Stimulated activated CD4-positive, alpha-beta T cell treated with anti-CD3 and anti-CD28 coated beads, Interleukin-4, amount 100 ng/mL, for 24 hours (primary cell): ENCODE results near the gene GINS1.

Experiments
- DNase-seq: peaks from one replicate; pipeline ENCODE4 v3.0.0-alpha.2; 2020

GINS1 gene

GRCh38 chr20:25478889-25479568 lies 71.6 kb downstream of the GINS1 start:
- no peak for DNase-seq

GRCh38 chr20:25479638-25480037 lies 72.2 kb downstream of the GINS1 start:
- DNase-seq = no peak

DNA sequence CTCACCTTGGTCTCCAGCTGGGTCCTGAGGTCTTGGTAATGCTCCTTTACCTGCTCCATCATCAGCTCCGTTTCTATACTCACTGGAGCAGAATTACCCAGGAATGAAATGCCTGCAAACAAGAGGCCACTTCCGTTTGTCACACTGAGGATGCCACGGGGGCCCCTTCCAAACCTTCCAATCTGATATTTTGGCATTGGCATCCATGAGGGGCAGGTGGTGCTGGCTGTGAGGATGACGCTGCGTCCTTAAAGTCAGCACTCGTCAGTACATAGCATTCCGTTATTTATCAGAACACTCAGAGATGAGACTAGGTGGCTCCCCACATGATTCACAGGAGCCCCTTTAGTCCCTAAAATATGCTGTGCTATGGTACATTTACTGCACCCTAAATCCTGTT lies 72.7 kb downstream of the GINS1 start:
- no peak for DNase-seq

GRCh38 chr20:25480797-25481196 lies 73.3 kb downstream of the GINS1 start:
- no peak for DNase-seq

GRCh38 chr20:25481235-25481917 lies 73.9 kb downstream of the GINS1 start:
- no peak for DNase-seq

- no peak for DNase-seq
Measured at GRCh38 chr20:25481918-25482253, 74.4 kb downstream of the GINS1 start.

GRCh38 chr20:25483431-25484132 lies 76.1 kb downstream of the GINS1 start:
- DNase-seq = no peak

- no peak for DNase-seq
Measured at GRCh38 chr20:25484224-25484846, 76.9 kb downstream of the GINS1 start.

DNA sequence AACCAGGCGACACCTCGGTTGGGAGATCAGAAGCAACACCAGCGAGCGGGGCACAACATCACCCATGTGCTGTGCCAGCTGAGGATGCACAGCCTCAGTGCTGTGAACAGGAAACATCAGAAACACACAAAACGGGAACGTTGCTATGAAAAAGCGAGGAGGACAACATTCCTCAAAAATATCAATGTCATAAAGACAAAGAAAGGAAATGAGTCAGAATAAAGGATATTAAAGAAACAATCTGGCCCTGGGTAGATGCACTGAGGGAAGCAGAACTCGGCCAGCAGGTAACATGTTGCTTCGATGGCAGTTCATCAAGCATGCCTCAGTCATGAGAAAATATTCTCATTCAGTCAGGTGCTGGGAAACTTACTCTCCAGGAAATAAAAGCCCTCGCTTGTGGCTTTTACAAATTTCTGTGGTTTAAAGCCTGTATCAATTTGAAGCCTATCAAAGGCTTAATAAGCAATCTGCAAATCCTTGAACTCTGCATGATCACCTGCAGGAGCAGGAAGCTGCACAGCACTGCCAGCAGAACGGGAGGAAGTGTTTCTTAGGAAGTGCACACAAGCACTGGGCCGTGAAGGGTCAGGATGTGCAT lies 77.5 kb downstream of the GINS1 start:
- DNase-seq = no peak

DNA sequence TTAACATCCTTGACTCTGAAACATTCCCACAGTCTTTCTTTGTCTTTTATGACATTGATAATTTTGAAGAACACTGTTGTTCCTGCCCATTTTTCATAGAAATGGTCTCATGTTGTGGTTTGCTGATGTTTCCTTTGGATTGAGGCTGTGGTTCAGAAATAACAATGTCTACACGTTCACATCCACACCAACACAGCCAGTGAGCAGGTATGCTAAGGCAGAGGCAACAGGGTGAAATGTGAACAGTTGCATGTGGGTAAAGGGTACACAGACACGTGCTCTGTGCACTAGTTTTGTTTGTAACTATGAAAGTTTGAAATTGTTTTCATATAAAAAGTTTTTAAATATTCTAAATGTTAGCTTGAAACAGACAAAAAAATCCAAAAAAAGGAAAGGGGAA lies 78.4 kb downstream of the GINS1 start:
- DNase-seq = no peak

DNA sequence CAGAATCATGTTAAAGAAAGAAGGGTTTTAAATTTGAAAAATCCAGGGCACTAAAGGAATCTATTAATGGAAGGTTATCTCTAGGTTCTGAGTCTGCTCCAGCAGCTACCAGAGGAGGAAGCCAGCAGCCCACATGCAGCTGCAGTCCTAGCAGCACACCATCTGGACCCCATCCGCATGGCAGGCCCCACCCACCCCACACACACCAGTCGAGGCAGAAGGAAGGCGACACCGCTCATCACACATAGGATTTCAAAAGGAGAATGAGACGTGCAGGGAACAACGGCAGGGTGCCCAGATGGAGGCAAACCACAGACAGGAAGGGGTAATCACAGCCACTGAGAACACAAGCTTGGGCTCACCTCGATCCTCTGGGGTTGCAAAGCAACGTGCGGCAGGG lies 78.9 kb downstream of the GINS1 start:
- no peak for DNase-seq

DNA sequence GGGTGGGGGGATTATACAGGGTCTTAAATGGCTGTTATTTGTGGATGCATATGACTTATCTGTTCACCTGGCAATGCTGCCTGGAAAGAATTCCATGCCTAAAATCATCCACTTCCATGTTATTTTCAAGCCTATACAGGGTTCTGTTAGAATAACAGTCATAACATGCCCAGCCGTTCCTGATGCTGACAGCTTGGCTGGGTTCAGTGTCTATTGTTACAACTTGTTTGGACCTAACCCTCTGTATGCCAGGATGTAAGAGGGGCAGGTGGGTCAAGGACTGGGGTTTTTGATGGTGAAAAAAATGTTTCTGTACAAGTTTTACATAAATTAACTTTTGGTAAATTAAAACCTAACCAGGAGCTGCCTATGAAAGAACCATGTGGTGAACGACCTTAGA lies 79.8 kb downstream of the GINS1 start:
- DNase-seq = no peak

DNA sequence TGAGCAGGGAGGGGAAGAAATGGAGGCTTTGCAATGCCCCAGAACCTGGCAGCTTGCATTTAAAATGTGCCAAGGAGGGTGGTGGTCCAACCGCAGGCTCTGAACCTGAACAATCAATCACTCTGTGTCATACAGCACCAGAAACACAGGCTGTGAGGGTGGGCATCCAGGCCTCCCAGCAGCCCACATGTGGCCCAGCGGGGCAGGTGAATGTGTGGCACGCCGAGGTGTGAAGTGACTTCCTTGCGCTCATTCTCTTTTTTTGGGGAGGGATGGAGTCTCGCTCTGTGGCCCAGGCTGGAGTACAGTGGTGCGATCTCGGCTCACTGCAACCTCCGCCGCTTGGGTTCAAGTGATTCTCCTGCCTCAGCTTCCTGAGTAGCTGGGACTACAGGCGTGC lies 80.5 kb downstream of the GINS1 start:
- no peak for DNase-seq

- DNase-seq = no peak
Measured at GRCh38 chr20:25489221-25489871, 81.9 kb downstream of the GINS1 start.

DNA sequence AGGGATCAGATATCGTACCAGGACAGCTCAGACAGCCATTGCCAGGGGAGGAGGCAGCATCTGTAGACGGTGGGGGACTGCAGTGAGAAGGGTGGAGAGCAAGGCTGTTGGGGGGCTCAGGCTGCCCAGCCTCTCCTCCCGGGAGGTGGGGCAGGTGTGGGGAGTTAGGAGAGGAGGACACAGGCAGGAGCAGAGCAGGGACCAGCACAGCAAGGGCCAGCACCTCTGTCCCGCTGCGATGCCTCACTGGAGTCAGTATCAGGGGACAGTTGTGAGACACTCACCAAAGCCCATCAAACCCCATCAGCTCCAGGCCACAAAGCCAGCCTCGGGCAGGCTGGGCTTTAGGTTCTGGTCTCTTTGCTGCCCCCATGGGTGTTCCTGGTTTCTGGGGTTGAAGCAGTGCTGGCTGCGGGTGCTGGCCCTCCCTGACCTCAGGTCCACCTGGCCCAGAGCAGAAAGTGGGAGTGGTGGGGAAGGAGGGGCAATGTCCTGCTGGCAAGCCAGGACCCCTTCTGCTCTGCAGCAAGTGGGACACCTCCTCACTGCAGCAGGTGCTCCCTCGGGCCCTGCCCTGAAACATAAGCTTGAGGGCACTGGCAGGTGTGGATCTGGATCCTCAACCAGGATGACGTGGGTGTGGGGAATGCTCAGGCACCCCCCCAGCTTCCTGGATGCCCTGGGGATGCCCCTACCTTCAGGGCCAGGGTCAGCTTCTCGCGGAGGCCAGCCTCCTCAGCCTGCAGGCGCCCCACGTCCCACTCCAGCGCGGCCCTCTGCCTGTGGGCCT lies 83.4 kb downstream of the GINS1 start:
- DNase-seq = no peak

DNA sequence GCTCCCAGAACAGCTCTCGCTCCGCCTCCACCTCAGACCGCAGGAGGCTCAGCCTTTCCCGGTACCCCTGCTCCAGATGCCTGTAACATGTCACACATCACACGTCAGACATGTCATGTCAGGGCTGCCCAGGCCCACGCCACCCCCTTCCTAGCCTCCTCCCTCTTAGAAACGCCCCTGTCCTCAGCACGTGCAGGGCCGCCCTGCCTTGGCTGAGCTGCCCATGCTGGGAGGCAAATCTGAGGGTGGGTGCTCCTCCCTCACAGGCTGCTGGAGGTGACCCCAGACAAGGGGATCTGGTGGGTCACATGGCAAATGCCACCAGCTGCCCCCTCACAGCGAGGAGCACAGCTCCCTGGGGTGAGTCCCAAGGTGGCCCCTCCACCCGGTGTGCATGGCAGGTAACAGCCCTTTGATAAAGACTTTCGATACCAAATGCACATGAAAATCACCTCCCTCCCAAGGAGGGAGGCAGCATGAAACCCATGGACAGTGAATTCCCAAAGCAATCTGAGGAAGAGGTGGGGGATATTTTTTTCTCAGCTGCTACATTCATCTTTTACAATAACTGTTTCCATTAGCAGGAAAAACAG lies 84.1 kb downstream of the GINS1 start:
- no peak for DNase-seq

DNA sequence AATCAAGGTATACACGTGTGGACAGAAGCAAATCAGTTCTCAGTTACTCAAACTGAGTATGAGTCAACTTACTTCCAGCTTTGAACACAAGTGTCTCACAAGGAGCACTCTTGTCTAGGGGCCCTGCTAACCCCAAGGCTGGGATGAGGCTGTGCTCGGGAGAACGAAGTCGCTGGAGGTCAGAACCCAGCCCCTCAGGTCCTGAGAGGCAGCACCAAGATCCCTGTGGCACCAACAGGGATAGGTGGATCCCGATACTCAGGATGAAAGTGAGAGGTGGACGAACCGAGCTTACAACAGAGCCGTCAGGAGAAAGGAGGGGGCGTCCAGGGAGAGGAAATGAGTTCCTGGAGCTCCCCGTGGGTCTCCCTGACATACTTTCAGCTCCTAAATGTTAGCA lies 85.7 kb downstream of the GINS1 start:
- no peak for DNase-seq

DNA sequence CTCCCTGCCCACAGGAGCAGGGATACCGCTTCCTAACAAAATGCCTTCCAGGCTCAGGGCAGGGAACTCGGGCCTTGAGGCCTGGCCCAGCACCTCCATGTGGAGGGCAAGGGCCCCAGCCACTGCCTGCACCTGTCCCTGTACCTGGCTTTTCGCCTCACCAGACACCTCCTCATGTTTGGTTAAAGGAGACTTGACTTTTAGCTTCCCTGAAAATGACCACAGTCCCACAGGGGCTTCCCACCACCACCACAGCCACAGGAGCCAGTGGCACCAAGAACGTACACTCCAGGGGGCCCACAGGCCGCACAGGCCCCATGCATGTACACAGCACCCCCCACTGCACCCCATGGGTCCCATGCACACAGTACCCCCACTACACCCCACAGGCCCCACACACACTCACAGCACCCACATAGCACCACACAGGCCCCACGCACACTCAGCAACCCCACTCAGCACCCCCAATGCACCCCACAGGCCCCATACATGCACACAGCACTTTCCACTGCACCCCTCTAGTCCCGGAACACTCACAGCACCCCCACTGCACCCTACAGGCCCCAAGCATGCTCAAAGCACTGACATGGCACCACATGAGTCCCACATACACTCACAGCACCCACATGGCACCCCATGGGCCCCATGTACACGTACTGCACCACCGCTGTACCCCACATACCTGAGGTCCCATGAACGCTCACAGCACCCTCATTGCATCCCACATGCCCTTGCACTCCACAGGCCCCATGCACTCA lies 86.5 kb downstream of the GINS1 start:
- DNase-seq = no peak

GRCh38 chr20:25494506-25495188 lies 87.2 kb downstream of the GINS1 start:
- DNase-seq = no peak

- no peak for DNase-seq
Measured at GRCh38 chr20:25495189-25495824, 87.8 kb downstream of the GINS1 start.
